GM21786 (cell line): ENCODE measurements around the gene ETS1.

Experiments
- ATAC-seq: cut with Tn5 transposase; IDR thresholded peaks from one replicate; pipeline ENCODE4 v1.9.1; 2021; ENCODE audit not compliant: unreplicated experiment

Gene ETS1

DNA sequence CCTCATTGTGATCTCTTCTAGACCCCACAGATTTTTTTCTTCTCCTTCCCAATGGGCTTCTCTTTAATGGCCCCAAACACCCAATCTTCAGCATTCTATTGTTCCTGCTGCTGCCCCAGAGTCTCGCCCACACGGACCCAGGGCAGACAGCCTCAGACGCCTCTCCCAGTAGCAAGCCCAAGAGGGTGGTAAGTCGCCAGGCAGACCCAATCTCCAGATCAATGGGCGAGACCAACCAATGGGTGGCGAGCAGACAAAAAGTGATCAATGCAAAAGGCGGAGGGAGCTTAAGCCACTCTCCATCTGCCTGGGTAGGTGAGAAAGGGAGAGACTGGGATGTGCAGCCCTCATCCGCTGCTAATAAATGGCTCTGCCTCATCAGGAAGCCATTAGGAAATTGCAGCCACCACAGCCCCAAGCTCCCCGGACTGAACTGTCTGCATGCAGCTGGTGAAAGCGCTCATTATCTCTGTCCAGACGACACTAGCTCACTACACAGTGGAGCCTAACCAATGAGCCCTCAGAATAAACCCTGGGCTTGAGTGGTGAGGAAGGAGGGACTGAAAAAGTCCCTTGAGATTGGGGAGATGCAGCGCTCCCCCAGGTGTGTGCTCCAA, 81.8 kb downstream of the ETS1 start:
- ATAC-seq, result no peak

DNA sequence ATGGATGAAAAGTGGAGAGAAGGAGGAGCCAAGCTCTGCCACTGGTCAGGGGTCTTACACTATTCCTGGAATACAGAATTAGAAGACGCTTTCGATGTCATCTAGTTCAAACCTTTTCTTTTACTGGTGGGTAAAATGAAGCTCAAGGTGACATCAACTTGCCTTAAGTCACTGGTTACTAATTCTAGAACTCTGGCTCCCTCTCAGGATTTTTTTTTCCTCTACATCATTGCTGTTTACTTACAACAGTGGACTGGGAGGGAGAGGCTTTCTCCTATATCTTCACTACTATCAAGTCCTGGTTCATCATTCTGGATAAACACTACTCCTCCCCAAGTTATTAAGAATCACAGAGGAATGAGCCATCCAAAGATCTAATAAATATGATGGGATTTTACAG, 82.9 kb downstream of the ETS1 start:
- no peak for ATAC-seq

DNA sequence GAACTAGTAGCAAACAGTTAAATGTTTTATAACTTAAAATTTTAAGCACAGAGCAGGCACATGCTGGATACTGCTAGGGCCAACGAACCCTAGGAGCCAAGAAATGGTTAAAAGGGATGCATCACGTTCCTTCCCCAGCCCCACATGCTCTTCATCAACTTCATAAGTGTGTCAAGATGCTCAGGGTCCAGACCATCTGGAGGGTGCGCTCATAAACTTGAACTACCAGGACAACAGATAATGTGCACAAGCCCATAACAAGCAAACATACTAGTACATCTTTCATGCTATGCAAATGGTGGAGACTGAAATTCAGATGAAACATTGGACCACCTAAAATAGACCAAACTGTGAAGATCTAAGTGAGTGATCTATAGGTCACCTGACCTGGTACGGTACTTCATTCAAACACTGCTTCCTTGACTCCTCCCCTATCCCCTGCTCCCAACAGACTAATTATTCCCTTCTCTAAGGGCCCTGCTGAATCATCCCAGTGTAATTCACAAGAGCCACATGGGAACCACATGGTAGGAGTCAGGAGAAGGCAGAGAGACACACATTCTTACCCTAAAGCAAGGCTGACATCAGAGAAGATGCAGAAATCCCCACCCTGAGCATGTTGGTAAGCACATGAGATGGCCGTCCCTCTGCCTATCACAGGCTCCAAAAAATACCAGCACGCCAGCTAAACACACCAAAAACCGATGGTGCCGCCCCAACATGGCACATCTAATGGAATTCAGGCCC, 83.9 kb downstream of the ETS1 start:
- no peak for ATAC-seq

DNA sequence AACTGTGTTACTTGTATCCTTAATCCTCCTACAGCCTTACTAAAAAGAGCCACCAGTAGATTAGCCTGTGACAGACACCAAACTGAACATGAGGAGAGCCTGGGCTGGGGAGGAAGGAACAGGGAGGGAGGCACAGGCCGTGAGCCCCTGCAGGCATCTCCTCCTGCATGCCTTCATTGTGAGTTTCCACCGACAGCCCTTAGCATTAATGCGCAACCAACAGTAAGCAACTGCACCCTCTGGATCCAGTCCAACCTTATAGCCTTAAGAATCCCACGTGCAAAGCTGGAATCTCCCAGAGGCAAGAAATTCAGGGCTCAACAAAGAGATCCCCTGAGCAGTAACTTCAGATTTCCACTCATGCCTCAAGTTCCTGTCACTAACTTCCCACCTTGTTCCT, 84.6 kb downstream of the ETS1 start:
- no peak for ATAC-seq

DNA sequence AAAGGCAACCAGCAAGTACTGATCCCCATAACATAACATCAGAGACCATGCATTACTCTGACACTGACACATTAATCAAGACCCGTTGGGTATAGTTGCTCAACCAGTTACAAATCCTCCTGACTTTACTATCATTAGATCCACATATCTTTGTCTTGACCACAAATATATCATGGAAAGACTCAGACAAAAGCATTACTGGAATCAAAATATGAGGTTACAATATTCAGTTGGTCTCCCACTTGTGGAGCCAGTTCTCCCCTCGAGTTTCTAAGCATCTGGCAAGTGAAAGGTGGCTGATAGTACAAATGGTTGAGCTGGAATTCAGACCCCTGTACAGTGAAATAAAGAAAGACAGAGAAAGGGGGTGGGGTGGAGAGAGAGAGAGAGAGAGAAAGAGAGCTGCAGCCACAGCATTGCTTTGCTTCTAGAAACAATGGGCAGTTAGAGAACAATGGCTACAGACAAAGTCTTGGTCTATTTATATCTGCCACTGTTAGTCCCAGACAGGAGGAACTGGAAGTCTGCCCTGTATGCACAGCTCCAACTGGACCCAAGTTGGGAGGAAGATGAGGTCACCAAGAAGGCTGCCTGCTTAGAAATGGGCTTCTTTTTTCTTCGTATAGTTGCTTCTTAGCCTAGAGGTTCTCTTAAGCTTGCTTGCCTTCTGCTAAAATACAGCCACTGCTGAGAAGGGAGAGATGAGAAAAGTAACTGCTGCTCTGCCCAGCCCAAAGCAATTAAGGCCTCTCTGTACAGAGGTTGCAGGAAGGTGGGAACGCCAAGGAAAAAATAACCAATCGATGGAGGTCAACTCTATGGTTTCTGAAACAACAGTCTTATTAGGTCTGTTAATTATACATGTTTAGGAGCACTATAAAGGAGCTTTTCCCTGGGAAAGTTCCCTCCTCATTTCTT, 85.5 kb downstream of the ETS1 start:
- no peak for ATAC-seq

DNA sequence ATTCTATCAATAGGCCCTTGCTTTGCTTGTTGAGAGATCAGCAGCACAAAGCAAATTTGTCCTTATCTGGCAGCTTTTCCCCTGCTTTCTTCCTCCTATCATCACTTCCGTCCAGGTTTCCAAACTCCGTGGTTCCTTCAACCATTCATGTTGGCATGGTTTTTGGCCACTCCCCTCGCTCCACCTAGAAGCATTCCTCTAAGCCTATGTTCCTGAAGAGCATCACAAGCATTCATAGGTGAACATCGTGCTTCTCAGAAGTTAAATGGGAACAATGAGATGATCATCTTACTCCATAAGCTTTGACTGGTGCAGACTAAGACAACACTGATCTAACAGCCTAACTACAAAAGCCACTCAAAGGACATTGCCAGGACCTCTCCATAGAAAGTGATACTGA, 86.3 kb downstream of the ETS1 start:
- no peak for ATAC-seq

DNA sequence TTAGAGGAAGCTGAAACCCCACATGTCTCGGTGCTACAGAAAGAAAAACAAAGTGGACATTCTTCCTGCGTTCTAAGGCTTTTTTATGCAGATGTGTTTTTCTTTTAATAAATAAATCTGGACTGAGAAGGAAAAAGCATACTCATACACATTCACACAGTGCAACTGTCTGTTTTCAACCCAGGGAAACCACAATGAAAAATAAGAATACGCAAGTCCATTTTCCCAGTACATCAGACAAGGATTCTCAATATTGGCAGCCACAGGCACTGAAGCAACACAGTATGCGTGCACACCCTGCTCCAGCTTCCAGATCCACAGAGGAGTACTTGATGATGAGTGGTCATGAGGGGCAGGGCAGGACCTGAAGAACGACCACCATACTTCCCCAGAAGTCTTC, 86.9 kb downstream of the ETS1 start:
- ATAC-seq, result no peak

DNA sequence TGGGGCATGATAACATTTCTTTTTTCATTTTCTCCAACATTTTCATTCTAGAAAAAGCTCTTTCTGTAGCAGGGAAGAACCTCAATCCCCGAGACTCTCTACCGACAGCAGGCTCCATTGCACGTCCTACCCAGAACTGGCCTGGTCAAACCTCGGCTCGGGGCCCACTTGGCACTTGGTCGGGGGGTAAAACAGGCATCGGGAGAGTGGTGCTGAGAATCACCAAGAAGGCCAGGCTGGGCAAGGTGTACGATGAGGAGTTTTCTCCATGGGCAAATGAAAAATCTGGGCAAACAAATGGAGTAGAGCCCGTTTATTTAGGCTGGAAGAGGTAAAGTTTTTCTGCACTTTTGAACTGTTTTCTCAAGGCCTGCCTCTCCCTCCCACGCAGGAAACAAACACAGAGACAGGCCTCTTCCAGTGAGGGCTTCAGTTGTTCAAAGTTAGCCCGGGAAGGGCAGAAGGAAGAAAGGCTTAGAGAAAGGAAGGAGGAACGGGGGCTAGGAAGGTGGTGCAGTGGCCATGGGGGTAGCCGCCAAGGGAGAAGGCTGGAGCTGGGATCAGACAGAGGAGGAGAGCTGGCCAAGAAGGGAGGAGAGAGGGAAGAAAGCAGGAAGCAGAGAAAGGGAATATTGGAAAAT, 87.6 kb downstream of the ETS1 start:
- no peak for ATAC-seq

DNA sequence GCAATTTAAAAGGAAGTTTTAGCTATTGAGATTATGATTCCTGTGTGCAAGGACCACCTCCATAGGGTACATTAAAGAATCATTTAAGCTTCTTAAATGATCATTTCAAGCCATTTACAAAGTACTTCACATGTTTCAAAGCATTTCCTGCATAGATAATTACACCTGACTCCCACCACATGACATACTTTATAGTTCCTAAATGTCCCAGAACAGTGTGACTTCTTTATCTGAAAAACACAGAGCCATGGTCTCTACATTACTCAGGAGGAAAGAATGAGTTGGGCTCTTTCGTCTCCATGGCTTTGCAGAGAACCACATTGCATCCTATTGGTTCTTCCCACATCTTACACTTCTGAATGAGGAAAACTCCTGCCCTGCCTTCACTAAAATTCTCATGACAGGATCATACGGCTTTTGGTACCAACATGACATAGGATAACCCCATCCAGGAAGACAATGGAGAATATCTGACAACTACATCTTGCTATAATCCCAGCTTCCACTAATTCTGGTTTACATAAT, 88.6 kb downstream of the ETS1 start:
- no peak for ATAC-seq

DNA sequence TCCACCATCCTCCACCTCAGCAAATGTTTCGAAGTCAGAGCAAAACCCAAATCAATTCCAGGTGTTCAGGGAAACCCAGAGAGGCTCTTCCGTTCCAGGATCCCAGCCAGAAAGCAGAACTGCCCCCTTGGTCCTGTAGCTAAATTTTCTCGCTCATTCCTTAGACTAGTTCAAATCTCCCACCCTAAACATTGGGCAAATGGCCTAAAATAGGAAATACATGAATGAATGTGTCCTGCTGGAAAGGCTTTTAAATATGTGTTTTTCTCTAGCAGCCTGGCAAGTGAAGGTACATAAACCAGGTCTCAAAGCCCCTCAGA, 89.6 kb downstream of the ETS1 start:
- ATAC-seq, result no peak

DNA sequence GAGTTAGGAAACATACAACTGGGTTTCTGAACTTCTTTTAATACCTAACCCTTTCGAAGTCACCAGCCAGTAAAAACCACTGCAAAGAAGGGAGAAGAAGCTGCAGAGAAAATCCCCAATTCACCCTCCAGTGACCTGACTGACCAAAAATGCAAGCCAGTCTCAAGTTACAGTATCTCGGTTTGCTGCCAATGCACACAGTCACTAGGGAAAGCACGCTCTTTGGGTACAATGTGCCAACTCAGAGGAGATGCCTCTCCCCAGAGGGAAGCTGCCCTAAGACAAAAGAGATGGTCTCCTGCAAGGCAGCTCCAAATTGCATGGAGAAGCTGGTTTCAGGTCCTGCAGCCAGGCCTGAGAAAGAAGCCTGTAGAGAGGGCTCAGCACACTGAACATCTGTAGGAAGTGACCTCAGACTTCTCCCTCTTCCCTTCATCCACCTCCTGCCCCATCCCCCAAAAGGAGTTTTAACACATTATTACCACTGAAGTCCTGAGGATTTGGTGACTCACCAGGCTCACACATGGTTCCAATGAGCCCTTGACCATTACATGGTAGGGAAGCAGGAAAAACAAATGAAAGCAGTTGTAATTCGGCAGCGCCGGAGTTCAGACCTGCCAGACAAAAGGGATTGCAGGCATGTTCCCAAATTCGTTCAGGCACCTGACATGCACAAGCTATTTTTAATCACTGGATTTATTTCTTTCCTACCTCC, 90.1 kb downstream of the ETS1 start:
- peak; percentile 75 for ATAC-seq

DNA sequence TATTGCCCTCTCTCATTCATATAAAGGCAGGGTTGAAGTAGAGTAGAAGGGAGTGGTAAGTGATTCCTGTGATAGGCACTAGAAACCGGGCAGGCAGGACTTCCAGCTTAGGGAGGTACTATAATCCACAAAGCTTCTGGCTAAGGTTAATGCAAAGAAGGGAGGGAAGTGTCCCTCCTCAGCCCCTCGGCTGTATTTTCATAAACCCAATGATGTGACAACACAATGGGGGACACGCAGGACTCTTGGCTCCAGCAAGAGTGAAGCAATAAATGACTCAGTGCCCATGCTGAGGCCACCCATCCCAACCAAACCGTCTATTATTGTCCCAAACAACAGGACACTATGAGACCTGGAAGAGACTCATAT, 90.7 kb downstream of the ETS1 start:
- ATAC-seq, result no peak

DNA sequence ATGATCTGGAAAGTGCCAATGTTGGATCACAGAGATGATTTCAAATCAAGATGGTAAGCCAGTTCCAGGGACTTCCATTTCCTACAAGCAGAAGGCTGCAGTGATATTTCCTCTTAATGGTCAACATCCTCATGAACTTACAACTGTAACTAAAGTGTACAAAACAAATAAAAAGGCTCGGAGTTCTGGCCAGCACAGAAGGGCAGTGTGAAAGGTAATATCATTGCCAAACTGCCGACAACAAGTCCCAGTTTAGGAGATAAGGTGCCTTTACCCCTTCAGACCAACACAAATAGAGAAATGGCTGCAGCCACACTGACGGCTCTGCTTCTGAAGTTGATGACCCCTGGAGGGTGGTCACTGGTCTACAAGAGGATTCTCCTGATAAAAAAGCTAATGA, 91.1 kb downstream of the ETS1 start:
- ATAC-seq, result no peak

DNA sequence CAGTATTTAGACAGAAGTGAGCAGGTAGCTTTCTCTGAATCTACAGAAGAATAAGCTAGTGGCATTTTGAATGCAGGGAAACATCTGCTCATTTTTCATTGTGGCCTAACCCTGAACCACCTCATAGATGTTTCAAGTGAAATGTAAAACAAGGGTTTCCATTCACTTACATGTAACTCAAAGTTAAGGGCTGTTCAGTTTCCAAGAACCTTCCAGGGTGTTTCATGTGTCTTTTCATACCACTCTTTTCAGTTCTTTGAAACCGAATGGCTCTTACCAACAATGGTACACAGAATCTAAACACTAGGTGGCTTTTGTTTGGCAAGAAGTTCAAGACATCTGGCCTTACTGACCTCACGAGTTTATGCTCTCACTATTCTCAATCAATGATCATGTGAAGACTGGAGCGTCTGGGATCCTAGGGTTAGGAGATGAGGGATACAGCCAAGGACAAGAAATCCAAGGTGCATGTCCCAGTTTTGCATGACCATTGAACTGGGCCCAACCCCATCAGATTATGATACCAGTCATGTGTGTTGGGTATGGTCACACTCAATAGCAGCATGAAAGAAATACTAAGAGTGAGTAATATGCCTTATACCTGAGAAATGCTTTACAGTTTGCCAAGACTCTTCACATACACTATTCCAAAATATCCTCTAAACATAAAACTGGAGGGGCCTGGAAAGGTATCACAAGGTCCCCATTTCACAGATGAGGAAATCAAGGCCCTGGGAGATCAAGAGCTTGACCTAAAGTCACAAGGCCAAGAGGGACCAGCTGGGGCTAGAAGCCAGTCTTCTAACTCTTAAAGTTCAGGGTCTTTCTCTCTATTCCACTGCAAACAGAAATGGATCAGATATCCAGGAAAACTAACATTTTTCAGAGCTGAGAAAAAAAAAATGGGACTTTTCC, 92.7 kb downstream of the ETS1 start:
- ATAC-seq, result no peak

DNA sequence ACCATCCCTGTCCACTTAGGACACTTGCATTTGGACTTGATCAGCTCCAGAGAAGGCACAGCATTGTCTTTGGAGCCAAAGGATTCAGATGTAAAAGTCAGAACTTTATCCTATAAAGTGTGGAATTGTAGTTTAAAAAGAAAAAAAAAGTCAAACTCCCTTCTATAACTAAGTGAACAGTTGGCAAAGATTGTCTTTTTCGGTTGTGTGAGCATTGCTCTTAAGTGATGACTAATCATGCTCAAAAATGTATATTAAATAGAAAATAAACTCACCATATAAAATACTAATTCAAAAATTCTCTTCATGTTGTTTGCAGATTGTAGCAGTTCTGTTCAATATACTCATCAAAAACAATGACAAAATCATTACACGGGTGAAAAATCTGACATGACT, 93.8 kb downstream of the ETS1 start:
- no peak for ATAC-seq

DNA sequence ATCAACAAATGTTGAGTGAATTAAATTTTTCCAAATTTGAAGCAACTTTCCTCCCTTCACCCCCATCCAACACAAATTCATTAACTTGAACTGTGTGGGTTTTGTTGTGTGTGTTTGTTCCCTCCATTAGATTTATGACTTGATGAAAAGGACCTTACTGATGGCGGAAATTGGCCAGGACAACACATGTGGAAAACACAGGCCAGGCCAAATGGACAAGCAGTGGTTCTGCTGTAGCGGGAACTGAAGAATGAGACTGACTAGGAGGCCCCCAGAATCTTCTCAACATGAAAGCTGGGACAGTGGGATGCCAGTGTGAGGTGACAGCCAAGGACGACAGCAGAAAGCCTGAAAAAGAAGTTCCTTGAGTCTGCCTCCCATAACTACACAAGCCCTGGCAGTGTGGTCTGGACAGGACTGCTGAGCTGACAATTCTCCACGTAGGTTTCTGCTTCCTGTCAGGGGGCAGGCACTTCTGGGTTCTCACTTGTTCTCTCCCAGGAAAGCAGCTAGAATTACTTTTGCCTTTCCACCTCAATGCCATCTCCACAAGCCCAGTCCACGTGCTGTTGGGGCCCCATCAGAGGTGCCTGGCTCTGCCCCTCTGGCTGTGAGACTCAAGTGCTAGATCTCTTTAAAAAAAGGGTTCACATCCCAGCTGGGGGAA, 94.3 kb downstream of the ETS1 start:
- no peak for ATAC-seq

DNA sequence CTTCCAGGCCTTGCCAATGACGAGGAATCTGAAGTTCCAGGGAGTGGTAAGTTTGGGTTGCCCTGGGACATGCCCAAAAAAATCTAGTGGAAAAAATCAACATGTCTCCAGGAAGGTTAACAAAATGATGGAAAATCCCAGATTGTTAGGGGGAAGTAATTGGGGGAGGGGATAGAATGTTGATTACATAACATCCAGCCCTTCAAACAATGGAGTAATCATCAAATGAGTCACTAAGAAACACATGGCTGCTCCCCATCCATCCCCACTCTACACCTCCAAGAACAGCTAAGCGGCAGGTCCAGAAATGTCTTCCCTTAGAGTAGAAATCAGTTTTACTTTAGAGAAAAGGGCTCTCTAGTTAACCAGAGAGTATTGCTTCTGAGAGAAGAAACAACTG, 94.9 kb downstream of the ETS1 start:
- ATAC-seq, result no peak

DNA sequence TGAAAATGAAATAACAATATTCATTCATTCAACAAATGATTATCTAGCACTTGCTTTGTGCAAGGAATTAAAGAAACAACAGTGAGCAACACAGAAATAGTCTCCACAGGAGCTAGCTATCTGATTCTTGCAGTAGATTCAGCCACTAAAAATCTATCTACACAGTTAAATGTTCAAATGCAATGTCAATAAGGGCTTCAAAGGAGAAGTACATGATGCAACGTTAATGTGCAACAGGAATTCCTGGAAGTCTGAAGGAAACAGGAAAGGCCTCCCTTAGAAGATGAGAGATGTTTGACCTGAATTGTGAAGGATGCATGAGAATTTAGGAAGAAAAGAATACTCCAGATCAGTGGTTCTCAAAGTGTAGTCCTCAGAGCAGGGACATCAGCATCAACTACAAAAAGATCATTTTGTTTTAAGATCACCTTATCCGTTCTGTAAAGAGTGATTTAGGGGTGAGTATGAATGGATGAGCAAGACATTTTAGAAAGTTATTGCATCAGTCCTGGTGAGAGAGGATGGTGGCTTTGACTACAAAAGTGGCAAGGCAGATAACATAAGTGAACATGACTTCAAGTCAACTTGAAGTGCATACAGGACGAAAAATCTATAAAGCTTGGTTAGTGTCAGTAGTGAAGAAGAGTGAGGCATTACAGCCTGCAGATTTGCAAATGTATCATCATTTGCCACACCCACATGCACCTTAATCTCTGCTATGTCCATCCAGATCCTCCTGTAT, 96.0 kb downstream of the ETS1 start:
- no peak for ATAC-seq

DNA sequence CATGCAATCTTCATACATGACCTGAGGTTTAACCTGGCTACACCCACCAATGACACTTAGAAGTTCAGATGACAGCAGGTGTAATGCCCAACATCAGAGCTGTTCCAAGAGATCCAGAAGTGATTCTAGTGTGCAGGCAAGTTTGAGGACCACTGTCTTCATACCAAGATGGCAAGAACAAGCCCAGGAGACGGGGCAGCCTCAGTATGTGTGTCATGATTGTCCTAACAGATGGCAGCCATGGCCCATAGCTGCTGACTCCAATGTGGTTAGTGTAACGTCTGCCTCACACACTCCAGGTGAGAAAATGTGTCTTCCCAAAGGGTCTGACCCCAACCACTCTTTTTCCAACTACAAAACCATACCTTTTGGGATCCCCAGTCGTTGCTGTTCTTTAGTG, 97.3 kb downstream of the ETS1 start:
- no peak for ATAC-seq
